T-cell (primary cell): ENCODE results near the gene RETREG1. TPM values are rescaled to one million over a fixed set of nuclear protein-coding genes. Genes with fewer than 3 reads are reported as not detected.

Experiments used
- ATAC-seq, 4 experiments: fragments of 200-7000 bp in 3 of 4; fragments of 150-1000 bp in 1 of 4; cut with Tn5 transposase; replicated peaks in 1 of 4; 1 replicate in 3 of 4; 2 replicates in 1 of 4; pipeline ENCODE4 v1.10.0; 2021; ENCODE audit warnings: moderate library complexity in 3 of 4, mild to moderate bottlenecking in 2 of 4, moderate number of reproducible peaks in 1 of 4
- CTCF ChIA-PET, 2 donors: fragments of 300-600 bp; sonication (Branson Sonifier 250); formaldehyde crosslinking; loops; one replicate each; lab custom pipeline; 2022; ENCODE audit warnings: antibody characterized with exemption in 2 of 2; lab: Charles Lee
- POLR2A ChIA-PET, 2 donors: fragments of 300-600 bp; sonication (Branson Sonifier 250); formaldehyde crosslinking; loops; one replicate each; lab custom pipeline; 2022; ENCODE audit warnings: antibody characterized with exemption in 2 of 2; lab: Charles Lee
- DNase-seq, 35 experiments: peaks; one replicate each; pipeline versions ENCODE4 v3.0.0 to v3.0.0-alpha.2; 2013 to 2023
- H3K27ac ChIP-seq: one replicate; pipeline ENCODE4 v1.5.1; 2013; ENCODE audit warnings: low read length
- H3K27me3 ChIP-seq, 2 experiments: replicated peaks in 1 of 2; 1 replicate in 1 of 2; 2 replicates in 1 of 2; pipeline versions ENCODE4 v1.6.1 to v1.7.0; 2013; ENCODE audit warnings: low read length in 1 of 2, mixed read lengths in 1 of 2; ENCODE audit not compliant: control insufficient read depth in 2 of 2, insufficient read depth in 2 of 2; ENCODE audit errors: extremely low read depth in 1 of 2
- H3K36me3 ChIP-seq, 2 donors: 1 replicate in 1 of 2; 2 replicates in 1 of 2; pipeline versions ENCODE4 v1.6.1 to v1.7.0; 2013; ENCODE audit warnings: low read length in 1 of 2; ENCODE audit not compliant: control insufficient read depth in 2 of 2, insufficient read depth in 1 of 2; ENCODE audit errors: extremely low read depth in 1 of 2
- H3K4me1 ChIP-seq, 2 experiments: 1 replicate in 1 of 2; 2 replicates in 1 of 2; pipeline versions ENCODE4 v1.6.1 to v1.7.0; 2013; ENCODE audit warnings: low read length in 2 of 2, mixed read lengths in 1 of 2; ENCODE audit not compliant: insufficient read depth in 2 of 2, control insufficient read depth in 1 of 2; ENCODE audit errors: extremely low read depth in 1 of 2
- H3K4me3 ChIP-seq, 2 donors: 1 replicate in 1 of 2; 2 replicates in 1 of 2; pipeline versions ENCODE4 v1.5.1 to v1.7.0; 2013; ENCODE audit warnings: mild to moderate bottlenecking in 2 of 2, low read length in 1 of 2, moderate library complexity in 1 of 2; ENCODE audit not compliant: control insufficient read depth in 1 of 2; ENCODE audit errors: extremely low read depth in 1 of 2
- H3K9me3 ChIP-seq: 2 replicates; pipeline ENCODE4 v1.7.0; 2013
- H3K27ac Mint-ChIP-seq, 2 donors: one replicate each; pipeline ENCODE4 v1.8.0; 2020 to 2021; ENCODE audit warnings: mild to moderate bottlenecking in 2 of 2, mixed read lengths in 2 of 2
- H3K27me3 Mint-ChIP-seq, 2 donors: one replicate each; pipeline ENCODE4 v1.8.0; 2021 to 2022; ENCODE audit warnings: mixed read lengths in 2 of 2
- H3K36me3 Mint-ChIP-seq: one replicate; pipeline ENCODE4 v1.8.0; 2021; ENCODE audit warnings: mixed read lengths
- H3K4me1 Mint-ChIP-seq, 3 donors: one replicate each; pipeline ENCODE4 v1.8.0; 2020 to 2022; ENCODE audit warnings: mixed read lengths in 3 of 3, mild to moderate bottlenecking in 1 of 3
- H3K4me3 Mint-ChIP-seq, 3 donors: one replicate each; pipeline ENCODE4 v1.8.0; 2020 to 2022; ENCODE audit warnings: mild to moderate bottlenecking in 3 of 3, mixed read lengths in 3 of 3, moderate library complexity in 3 of 3
- H3K9me3 Mint-ChIP-seq, 3 donors: one replicate each; pipeline ENCODE4 v1.8.0; 2020 to 2022; ENCODE audit warnings: mixed read lengths in 3 of 3
- WGBS: methylation state at CpG from one replicate; pipeline ENCODE4 v1.1.5; 2013; ENCODE audit warnings: missing lambda C conversion rate; ENCODE audit not compliant: insufficient coverage; 5-methylcytosine and 5-hydroxymethylcytosine counted together
- total RNA-seq, 35 experiments: library from RNA in 6 of 35; stranded (reverse) in 6 of 35; fragments of 120-200 nt in 1 of 35; gene quantifications; one replicate each; pipeline versions ENCODE4 v1.2.1 to v1.2.4 and lab custom pipeline; 2013 to 2026

Gene RETREG1
- total RNA-seq, 5 donors from 2014 or later (not counting 1 experiment from before 2014, with no cell fraction given) = 41.0 to 72.1 (median 55.5) TPM

- ChIA-PET CTCF (no interaction called here), POLR2A (no interaction called here)
- Mint-ChIP-seq H3K36me3 (peaks cover 36% of the 10 kb centered on the region), H3K4me3 (no peak overlapping the region), H3K9me3 (no peaks in the 10 kb centered on the region), H3K27ac (no peak overlapping the region), H3K4me1 (peaks cover 50 to 67% (median 60%) of the 10 kb centered on the region in 3 donors), H3K27me3 (no peaks in the 10 kb centered on the region)
- 93% methylated on average over 3 of the region's 7 CpGs for WGBS
- Histone ChIP-seq H3K4me3 (no peak overlapping the region), H3K36me3 (peaks cover 0 to 6% of the 10 kb centered on the region in 2 donors), H3K4me1 (peaks cover 2 to 3% of the 10 kb centered on the region in 2 experiments), H3K27ac (no peak overlapping the region), H3K27me3 (no peaks in the 10 kb centered on the region), H3K9me3 (no peaks in the 10 kb centered on the region)
- ATAC-seq (no peak), DNase-seq (no peak)
Observed at GRCh38 chr5:16528382-16529110, 88.3 kb downstream of the RETREG1 start.

GRCh38 chr5:16525651-16526050 is 91.1 kb downstream of the RETREG1 start:
- no peak for DNase-seq
- POLR2A ChIA-PET = no interaction called here
- no peak overlapping the region for H3K27ac ChIP-seq
- Mint-ChIP-seq H3K4me3 (no peak overlapping the region), H3K27me3 (no peaks in the 10 kb centered on the region), H3K9me3 (no peaks in the 10 kb centered on the region), H3K27ac (no peak overlapping the region), H3K36me3 (peaks cover 45% of the 10 kb centered on the region), H3K4me1 (peaks cover 59 to 84% (median 68%) of the 10 kb centered on the region in 3 donors)
- CTCF ChIA-PET = no interaction called here
- no peaks in the 10 kb centered on the region for H3K9me3 ChIP-seq
- H3K27me3 ChIP-seq = no peaks in the 10 kb centered on the region
- H3K4me3 ChIP-seq = no peak overlapping the region
- H3K4me1 ChIP-seq = peaks cover 2 to 3% of the 10 kb centered on the region in 2 experiments
- 100% methylated on average over 1 of the region's 4 CpGs for WGBS
- peaks cover 0 to 6% of the 10 kb centered on the region in 2 donors for H3K36me3 ChIP-seq
- no peak for ATAC-seq

DNA sequence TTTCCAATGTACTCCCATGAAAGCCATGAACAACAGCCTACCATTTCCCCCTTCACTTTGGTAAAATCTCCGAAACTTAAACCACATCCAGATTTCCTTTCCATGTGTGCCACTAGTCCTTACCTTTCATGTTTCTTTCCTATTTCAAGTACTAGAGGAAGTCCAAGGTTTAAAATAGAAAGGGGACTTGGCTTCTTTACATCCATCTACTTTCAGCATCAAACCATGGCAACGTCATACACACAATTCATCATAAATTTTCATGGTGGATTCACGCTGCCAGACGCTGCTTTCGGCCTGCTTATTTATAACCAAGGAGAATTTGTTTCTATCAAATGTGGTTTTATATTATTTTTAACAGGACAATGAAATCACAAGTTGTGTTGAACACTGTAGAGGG is 92.5 kb downstream of the RETREG1 start:
- no peak overlapping the region for H3K27ac ChIP-seq
- Mint-ChIP-seq H3K4me3 (peak overlapping the region in 1 of 3 donors; percentile 33), H3K36me3 (peaks cover 43% of the 10 kb centered on the region), H3K27ac (no peak overlapping the region), H3K27me3 (no peaks in the 10 kb centered on the region), H3K4me1 (peaks cover 66 to 81% (median 73%) of the 10 kb centered on the region in 3 donors), H3K9me3 (no peaks in the 10 kb centered on the region)
- no peak for DNase-seq
- H3K9me3 ChIP-seq = no peaks in the 10 kb centered on the region
- H3K36me3 ChIP-seq = peaks cover 0 to 6% of the 10 kb centered on the region in 2 donors
- H3K27me3 ChIP-seq = no peaks in the 10 kb centered on the region
- ATAC-seq = no peak
- CTCF ChIA-PET = no interaction called here
- H3K4me3 ChIP-seq = no peak overlapping the region
- no CpG with 5 or more reads among the region's 5 CpGs for WGBS
- peaks cover 2 to 3% of the 10 kb centered on the region in 2 experiments for H3K4me1 ChIP-seq
- POLR2A ChIA-PET = no interaction called here

DNA sequence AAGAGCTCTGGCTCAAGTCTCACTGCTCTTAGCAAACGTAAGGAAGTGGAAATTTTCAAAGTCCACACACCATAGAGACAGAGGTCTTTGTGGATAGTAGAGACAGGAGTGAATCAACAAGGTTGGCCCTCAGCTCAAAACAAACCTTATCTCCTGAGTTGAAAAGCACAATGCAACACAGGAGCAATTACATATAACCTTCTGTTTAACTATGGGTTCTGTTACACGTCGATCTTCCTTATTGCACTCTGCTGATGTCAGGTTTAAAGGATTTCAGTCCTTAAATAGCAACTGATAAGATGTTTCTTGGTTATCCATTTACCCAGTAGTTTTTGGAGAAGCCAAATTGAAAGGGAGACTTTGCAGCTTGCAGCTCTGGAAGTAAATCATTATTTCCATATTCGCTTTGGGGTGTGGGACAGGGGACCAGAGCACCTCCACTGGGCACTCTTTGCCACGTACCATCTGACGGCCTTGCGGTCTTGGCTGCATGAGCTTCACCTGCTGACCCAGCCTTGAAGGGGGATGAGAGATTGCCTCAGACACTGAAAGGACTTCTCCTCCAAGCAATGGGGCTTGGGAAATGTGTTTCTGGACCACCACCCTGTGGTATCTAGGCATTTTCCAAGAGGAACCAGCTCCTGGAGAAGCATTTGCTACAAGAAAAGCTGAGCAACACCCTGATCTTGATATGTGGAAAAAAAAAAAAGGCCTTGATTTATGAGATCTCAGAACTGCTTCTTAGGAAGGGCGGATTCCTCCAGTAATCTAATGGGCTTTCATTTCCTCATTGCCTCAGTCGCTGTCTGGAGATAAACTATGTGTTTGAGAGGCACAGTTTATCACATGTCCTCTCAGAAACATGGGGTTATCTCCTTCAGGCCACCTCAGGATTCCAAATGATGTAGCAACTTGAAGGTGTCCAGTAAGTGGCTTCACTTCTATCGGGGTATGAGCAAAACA is 95.0 kb downstream of the RETREG1 start:
- ATAC-seq (no peak), DNase-seq (no peak)
- H3K9me3 Mint-ChIP-seq = no peaks in the 10 kb centered on the region
- POLR2A ChIA-PET = no interaction called here
- peaks cover 38% of the 10 kb centered on the region for H3K36me3 Mint-ChIP-seq
- no peak overlapping the region for H3K4me3 Mint-ChIP-seq
- Histone ChIP-seq H3K4me3 (no peak overlapping the region), H3K27ac (no peak overlapping the region), H3K4me1 (peaks cover 2 to 3% of the 10 kb centered on the region in 2 experiments), H3K27me3 (no peaks in the 10 kb centered on the region), H3K9me3 (no peaks in the 10 kb centered on the region), H3K36me3 (peaks cover 0 to 6% of the 10 kb centered on the region in 2 donors)
- CTCF ChIA-PET = no interaction called here
- no peak overlapping the region for H3K27ac Mint-ChIP-seq
- no peaks in the 10 kb centered on the region for H3K27me3 Mint-ChIP-seq
- H3K4me1 Mint-ChIP-seq = peaks cover 67 to 81% (median 74%) of the 10 kb centered on the region in 3 donors
- WGBS = 100% methylated on average over 4 of the region's 10 CpGs

DNA sequence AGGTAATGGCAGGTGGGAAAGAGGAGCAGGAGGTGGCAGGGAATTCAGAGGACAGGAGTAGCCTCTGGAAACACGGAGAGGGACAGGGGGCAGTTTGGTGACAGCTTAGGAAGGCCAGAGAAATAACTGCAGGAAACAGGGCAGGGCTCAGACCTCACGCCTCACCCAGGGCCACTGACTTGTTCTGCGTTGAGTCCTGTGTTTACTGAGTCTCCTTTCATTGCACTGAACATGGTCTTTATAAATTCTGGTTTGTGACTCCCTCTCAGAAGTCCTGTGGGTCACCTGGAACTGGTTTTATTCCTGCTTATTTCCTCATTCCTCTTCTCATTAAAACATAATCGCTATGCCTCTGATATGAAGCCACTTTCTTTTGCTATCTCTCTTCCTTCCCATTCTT is 96.0 kb downstream of the RETREG1 start:
- no peaks in the 10 kb centered on the region for H3K9me3 Mint-ChIP-seq
- POLR2A ChIA-PET = no interaction called here
- no peak overlapping the region for H3K27ac Mint-ChIP-seq
- no peaks in the 10 kb centered on the region for H3K27me3 ChIP-seq
- DNase-seq = no peak
- peaks cover 2 to 3% of the 10 kb centered on the region in 2 experiments for H3K4me1 ChIP-seq
- WGBS = 81% methylated on average over 4 of the region's 4 CpGs
- no peaks in the 10 kb centered on the region for H3K9me3 ChIP-seq
- ATAC-seq = no peak
- H3K4me3 Mint-ChIP-seq = no peak overlapping the region
- peaks cover 30% of the 10 kb centered on the region for H3K36me3 Mint-ChIP-seq
- H3K4me1 Mint-ChIP-seq = peaks cover 70 to 78% (median 74%) of the 10 kb centered on the region in 3 donors
- no peaks in the 10 kb centered on the region for H3K27me3 Mint-ChIP-seq
- H3K4me3 ChIP-seq = no peak overlapping the region
- no peak overlapping the region for H3K27ac ChIP-seq
- CTCF ChIA-PET = no interaction called here
- peaks cover 0 to 6% of the 10 kb centered on the region in 2 donors for H3K36me3 ChIP-seq

- Mint-ChIP-seq H3K4me1 (peaks cover 67 to 77% (median 72%) of the 10 kb centered on the region in 3 donors), H3K36me3 (peaks cover 20% of the 10 kb centered on the region), H3K27ac (peak overlapping the region in 1 of 2 donors; percentile 52), H3K4me3 (no peak overlapping the region), H3K9me3 (no peaks in the 10 kb centered on the region), H3K27me3 (no peaks in the 10 kb centered on the region)
- peaks cover 0 to under 1% of the 10 kb centered on the region in 2 donors for H3K36me3 ChIP-seq
- no peaks in the 10 kb centered on the region for H3K9me3 ChIP-seq
- no peak overlapping the region for H3K27ac ChIP-seq
- H3K4me1 ChIP-seq = peaks cover 0 to 2% of the 10 kb centered on the region in 2 experiments
- WGBS = 100% methylated on average over 3 of the region's 4 CpGs
- ChIA-PET POLR2A (no interaction called here), CTCF (interaction anchor here in 1 of 2 donors (0.6 kb wide), 1 partner anchor 143 kb away, joined by 9 read pairs; no protein-coding TSS in a partner anchor)
- ATAC-seq = no peak
- H3K4me3 ChIP-seq = no peak overlapping the region
- no peaks in the 10 kb centered on the region for H3K27me3 ChIP-seq
- no peak for DNase-seq
Observed at GRCh38 chr5:16519435-16519834, 97.4 kb downstream of the RETREG1 start.
